Brain pericyte (primary cell): ENCODE measurements around the gene ZNF365.
"Not testable (repeated sequence)": the region's sequence is repeated elsewhere in the genome, so short reads cannot be mapped to it uniquely, and the experiment has no call there.

Experiments
- DNase-seq: peaks from one replicate; pipeline ENCODE4 v3.0.0-alpha.2; 2012; ENCODE audit warnings: low read depth, low spot score

ZNF365 gene

GRCh38 chr10:62377966-62378365, 3.8 kb downstream of the ZNF365 start:
- DNase-seq, result no peak

GRCh38 chr10:62378877-62379276, 4.7 kb downstream of the ZNF365 start:
- DNase-seq, result not testable (repeated sequence)

GRCh38 chr10:62379394-62379793, 5.2 kb downstream of the ZNF365 start:
- DNase-seq, result no peak

GRCh38 chr10:62380016-62380415, 5.8 kb downstream of the ZNF365 start:
- no peak for DNase-seq

GRCh38 chr10:62381385-62382102, 7.4 kb downstream of the ZNF365 start:
- DNase-seq, result no peak

GRCh38 chr10:62382831-62383230, 8.7 kb downstream of the ZNF365 start:
- DNase-seq, result no peak

GRCh38 chr10:62384057-62384446, 9.9 kb downstream of the ZNF365 start:
- DNase-seq, result no peak

- DNase-seq, result no peak
Observed at GRCh38 chr10:62384447-62385081, 10.4 kb downstream of the ZNF365 start.

- no peak for DNase-seq
Observed at GRCh38 chr10:62386356-62387320, 12.5 kb downstream of the ZNF365 start.

- DNase-seq, result no peak
Observed at GRCh38 chr10:62388328-62388727, 14.2 kb downstream of the ZNF365 start.

- DNase-seq, result no peak
Observed at GRCh38 chr10:62390497-62391176, 16.5 kb downstream of the ZNF365 start.

- no peak for DNase-seq
Observed at GRCh38 chr10:62393237-62393636, 19.1 kb downstream of the ZNF365 start.

GRCh38 chr10:62394556-62395018, 20.4 kb downstream of the ZNF365 start:
- DNase-seq, result no peak

GRCh38 chr10:62395892-62396291, 21.7 kb downstream of the ZNF365 start:
- no peak for DNase-seq

- no peak for DNase-seq
Observed at GRCh38 chr10:62396864-62397263, 22.7 kb downstream of the ZNF365 start.

GRCh38 chr10:62399211-62399610, 25.0 kb downstream of the ZNF365 start:
- no peak for DNase-seq

- no peak for DNase-seq
Observed at GRCh38 chr10:62402508-62402907, 28.3 kb downstream of the ZNF365 start.

- DNase-seq, result not testable (repeated sequence)
Observed at GRCh38 chr10:62410528-62410927, 36.4 kb downstream of the ZNF365 start.

- DNase-seq, result not testable (repeated sequence)
Observed at GRCh38 chr10:62410934-62411333, 36.8 kb downstream of the ZNF365 start.

- DNase-seq, result no peak
Observed at GRCh38 chr10:62413048-62413447, 38.9 kb downstream of the ZNF365 start.

- DNase-seq, result no peak
Observed at GRCh38 chr10:62413652-62414051, 39.5 kb downstream of the ZNF365 start.

GRCh38 chr10:62414359-62414758, 40.2 kb downstream of the ZNF365 start:
- no peak for DNase-seq
